Measurements from ENCODE around the gene ABCC3.

Gene ABCC3

GRCh38 chr17:50649042-50649908, 14.6 kb downstream of the ABCC3 start:
- DNase-seq, result no peak

GRCh38 chr17:50651661-50652060, 17.0 kb downstream of the ABCC3 start:
- no peak for DNase-seq

- no peak for DNase-seq
Measured at GRCh38 chr17:50653738-50654137, 19.1 kb downstream of the ABCC3 start.

- DNase-seq, result no peak
Measured at GRCh38 chr17:50656509-50656908, 21.8 kb downstream of the ABCC3 start.

- DNase-seq, result no peak
Measured at GRCh38 chr17:50657054-50657453, 22.4 kb downstream of the ABCC3 start.

GRCh38 chr17:50657627-50658026, 22.9 kb downstream of the ABCC3 start:
- no peak for DNase-seq

GRCh38 chr17:50658616-50659015, 23.9 kb downstream of the ABCC3 start:
- DNase-seq, result no peak

GRCh38 chr17:50659179-50659578, 24.5 kb downstream of the ABCC3 start:
- DNase-seq, result no peak

GRCh38 chr17:50660042-50660886, 25.6 kb downstream of the ABCC3 start:
- no peak for DNase-seq

GRCh38 chr17:50660887-50661345, 26.2 kb downstream of the ABCC3 start:
- DNase-seq, result no peak

- no peak for DNase-seq
Measured at GRCh38 chr17:50661348-50661747, 26.7 kb downstream of the ABCC3 start.

GRCh38 chr17:50661795-50662391, 27.2 kb downstream of the ABCC3 start:
- no peak for DNase-seq

GRCh38 chr17:50662632-50663225, 28.0 kb downstream of the ABCC3 start:
- DNase-seq, result no peak

- DNase-seq, result no peak
Measured at GRCh38 chr17:50663812-50664374, 29.2 kb downstream of the ABCC3 start.

GRCh38 chr17:50664788-50665458, 30.2 kb downstream of the ABCC3 start:
- no peak for DNase-seq

GRCh38 chr17:50665838-50666237, 31.2 kb downstream of the ABCC3 start:
- no peak for DNase-seq

- no peak for DNase-seq
Measured at GRCh38 chr17:50666316-50666715, 31.6 kb downstream of the ABCC3 start.

GRCh38 chr17:50667259-50668024, 32.8 kb downstream of the ABCC3 start:
- no peak for DNase-seq

- DNase-seq, result no peak
Measured at GRCh38 chr17:50668025-50668837, 33.5 kb downstream of the ABCC3 start.

GRCh38 chr17:50668838-50669581, 34.3 kb downstream of the ABCC3 start:
- DNase-seq, result no peak
